WTC11 (cell line): ENCODE data around the gene UNC13D. TPM values are rescaled to one million over a fixed set of nuclear protein-coding genes. Genes with fewer than 3 reads are reported as not detected.

ENCODE experiments used
- ATAC-seq: fragments of 200-7000 bp; cut with Tn5 transposase; 2 replicates; pipeline ENCODE4 v1.10.0; 2021; ENCODE audit warnings: mild to moderate bottlenecking, moderate library complexity
- CTCF ChIA-PET: fragments of 300-600 bp; sonication (Branson Sonifier 250); formaldehyde crosslinking; loops from one replicate; lab custom pipeline; 2021; ENCODE audit warnings: antibody characterized with exemption; lab: Charles Lee
- POLR2A ChIA-PET: fragments of 350-600 bp; sonication (Branson Sonifier 250); formaldehyde crosslinking; loops from one replicate; lab custom pipeline; 2021; ENCODE audit warnings: antibody characterized with exemption; lab: Charles Lee
- DNase-seq: peaks from one replicate; pipeline ENCODE4 v3.0.0; 2021; ENCODE audit warnings: low spot score
- H3K27ac Mint-ChIP-seq: 2 replicates; pipeline ENCODE4 v1.8.0; 2021; ENCODE audit warnings: mixed read lengths
- H3K27me3 Mint-ChIP-seq: 2 replicates; pipeline ENCODE4 v1.8.0; 2021; ENCODE audit warnings: low read depth, mild to moderate bottlenecking, moderate library complexity, mixed read lengths
- H3K36me3 Mint-ChIP-seq: 2 replicates; pipeline ENCODE4 v1.8.0; 2021; ENCODE audit warnings: mixed read lengths
- H3K4me1 Mint-ChIP-seq: 2 replicates; pipeline ENCODE4 v1.8.0; 2022; ENCODE audit warnings: mixed read lengths
- H3K4me3 Mint-ChIP-seq: 2 replicates; pipeline ENCODE4 v1.8.0; 2021; ENCODE audit warnings: mild to moderate bottlenecking, moderate library complexity, mixed read lengths
- H3K9me3 Mint-ChIP-seq: 2 replicates; pipeline ENCODE4 v1.8.0; 2021; ENCODE audit warnings: mixed read lengths
- HMGA2 ChIP-seq: fragments of 250-450 bp; sonication (Bioruptor Pico); IDR thresholded peaks from 2 replicates; pipeline ENCODE4 v1.4.0; 2021; ENCODE audit warnings: mild to moderate bottlenecking, moderate library complexity
- JUN ChIP-seq: sonication (generic); formaldehyde crosslinking; IDR thresholded peaks from 2 replicates; pipeline ENCODE4 v1.8.0; 2023; ENCODE audit warnings: mild to moderate bottlenecking, missing genetic modification reagents
- KAT7 ChIP-seq: sonication (generic); formaldehyde crosslinking; IDR thresholded peaks from 2 replicates; pipeline ENCODE4 v1.8.1; 2023; ENCODE audit warnings: missing genetic modification reagents, mild to moderate bottlenecking, borderline replicate concordance
- MLX ChIP-seq: sonication (generic); formaldehyde crosslinking; IDR thresholded peaks from 2 replicates; pipeline ENCODE4 v1.8.1; 2023; ENCODE audit warnings: mild to moderate bottlenecking, missing genetic modification reagents, moderate library complexity
- MXD4 ChIP-seq: fragments of 250-450 bp; sonication (Bioruptor Pico); IDR thresholded peaks from 2 replicates; pipeline ENCODE4 v1.8.0; 2021; ENCODE audit warnings: mild to moderate bottlenecking, moderate library complexity, borderline replicate concordance
- NFE2L1 ChIP-seq: sonication (generic); formaldehyde crosslinking; IDR thresholded peaks from 2 replicates; pipeline ENCODE4 v1.8.1; 2023; ENCODE audit warnings: missing genetic modification reagents
- PRRX2 ChIP-seq: fragments of 250-450 bp; sonication (Bioruptor Pico); IDR thresholded peaks from 2 replicates; pipeline ENCODE4 v1.8.0; 2021; ENCODE audit warnings: mild to moderate bottlenecking
- RELA ChIP-seq: sonication (generic); formaldehyde crosslinking; IDR thresholded peaks from 2 replicates; pipeline ENCODE4 v1.8.1; 2022; ENCODE audit warnings: missing genetic modification reagents, mild to moderate bottlenecking, borderline replicate concordance
- ZBTB21 ChIP-seq: sonication (generic); formaldehyde crosslinking; IDR thresholded peaks from 2 replicates; pipeline ENCODE4 v1.8.1; 2023; ENCODE audit warnings: mild to moderate bottlenecking, missing genetic modification reagents, borderline replicate concordance
- ZNF232 ChIP-seq: sonication (generic); formaldehyde crosslinking; IDR thresholded peaks from 2 replicates; pipeline ENCODE4 v1.8.0; 2022; ENCODE audit warnings: mild to moderate bottlenecking, missing genetic modification reagents
- ZNF281 ChIP-seq: sonication (generic); formaldehyde crosslinking; IDR thresholded peaks from 2 replicates; pipeline ENCODE4 v1.8.0; 2023; ENCODE audit warnings: mild to moderate bottlenecking, missing genetic modification reagents
- ZNF512 ChIP-seq: sonication (generic); formaldehyde crosslinking; IDR thresholded peaks from 2 replicates; pipeline ENCODE4 v1.8.1; 2022; ENCODE audit warnings: missing genetic modification reagents, borderline replicate concordance
- ZNF532 ChIP-seq: fragments of 250-450 bp; sonication (Bioruptor Pico); IDR thresholded peaks from 2 replicates; pipeline ENCODE4 v1.9.0; 2021; ENCODE audit warnings: mild to moderate bottlenecking, borderline replicate concordance
- total RNA-seq: library from RNA; stranded (reverse); gene quantifications from 3 replicates; pipeline ENCODE4 v1.2.3, GENCODE V29; 2021
- TF ChIP-seq, protein P1 (sequence below): sonication (generic); formaldehyde crosslinking; IDR thresholded peaks from 2 replicates; pipeline ENCODE4 v1.8.1; 2022; ENCODE audit warnings: low read depth, mild to moderate bottlenecking, moderate library complexity, missing genetic modification reagents, borderline replicate concordance
- TF ChIP-seq, protein P2 (sequence below): sonication (generic); formaldehyde crosslinking; IDR thresholded peaks from 2 replicates; pipeline ENCODE4 v1.8.1; 2023; ENCODE audit warnings: mild to moderate bottlenecking, missing genetic modification reagents
- TF ChIP-seq, protein P3 (sequence below): sonication (generic); formaldehyde crosslinking; IDR thresholded peaks from 2 replicates; pipeline ENCODE4 v1.8.1; 2022; ENCODE audit warnings: mild to moderate bottlenecking, moderate library complexity, missing genetic modification reagents
- TF ChIP-seq, protein P4 (sequence below): fragments of 250-450 bp; sonication (Bioruptor Pico); IDR thresholded peaks from 2 replicates; pipeline ENCODE4 v1.9.0; 2021; ENCODE audit warnings: mild to moderate bottlenecking
- TF ChIP-seq, protein P5 (sequence below): sonication (generic); formaldehyde crosslinking; IDR thresholded peaks from 2 replicates; pipeline ENCODE4 v1.8.0; 2022; ENCODE audit warnings: mild to moderate bottlenecking, missing genetic modification reagents

Gene UNC13D
- total RNA-seq, 1 experiment from 2014 or later, result 13.1 TPM

DNA sequence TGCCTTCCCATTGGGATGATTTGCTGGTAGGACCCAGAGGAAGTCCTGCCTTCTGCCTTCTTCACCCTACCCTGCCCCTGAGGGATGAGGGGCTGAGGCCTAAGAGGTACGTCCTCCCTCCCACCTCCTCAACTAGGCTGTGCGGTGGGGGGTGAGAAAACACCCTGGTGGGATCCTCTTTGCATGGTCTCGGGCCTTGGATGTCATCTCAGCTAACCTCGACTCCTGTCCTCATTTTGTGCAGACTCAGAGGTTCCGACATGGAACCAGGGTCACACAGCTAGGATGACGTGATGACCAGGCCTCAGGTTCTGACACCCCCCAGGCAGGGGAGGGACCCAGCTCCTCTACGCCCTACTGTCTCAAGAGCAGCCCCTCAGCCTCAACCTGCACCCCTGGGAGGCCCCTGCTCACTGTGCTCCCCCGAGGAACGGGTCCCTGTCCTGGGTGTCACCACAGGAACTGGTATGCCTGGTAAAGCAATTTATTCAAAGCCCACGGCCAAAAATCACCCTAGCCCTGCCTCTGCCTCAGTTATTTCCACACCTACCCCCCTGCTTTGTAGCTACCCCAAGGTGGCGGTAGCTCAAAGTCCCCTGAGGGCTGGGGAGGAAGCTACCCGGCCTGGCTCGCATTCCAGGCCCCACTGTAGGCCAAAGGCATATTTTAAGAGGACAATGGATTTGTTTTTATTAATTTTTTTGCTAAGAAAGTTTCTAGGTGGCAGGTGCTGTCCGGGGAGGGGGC, 17.5 kb downstream of the UNC13D start (continued):
- no peak for TF ChIP-seq ZNF281 (CRISPR knock-in tag)
- TF ChIP-seq, protein P1, sequence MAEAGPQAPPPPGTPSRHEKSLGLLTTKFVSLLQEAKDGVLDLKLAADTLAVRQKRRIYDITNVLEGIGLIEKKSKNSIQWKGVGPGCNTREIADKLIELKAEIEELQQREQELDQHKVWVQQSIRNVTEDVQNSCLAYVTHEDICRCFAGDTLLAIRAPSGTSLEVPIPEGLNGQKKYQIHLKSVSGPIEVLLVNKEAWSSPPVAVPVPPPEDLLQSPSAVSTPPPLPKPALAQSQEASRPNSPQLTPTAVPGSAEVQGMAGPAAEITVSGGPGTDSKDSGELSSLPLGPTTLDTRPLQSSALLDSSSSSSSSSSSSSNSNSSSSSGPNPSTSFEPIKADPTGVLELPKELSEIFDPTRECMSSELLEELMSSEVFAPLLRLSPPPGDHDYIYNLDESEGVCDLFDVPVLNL, result no peak

DNA sequence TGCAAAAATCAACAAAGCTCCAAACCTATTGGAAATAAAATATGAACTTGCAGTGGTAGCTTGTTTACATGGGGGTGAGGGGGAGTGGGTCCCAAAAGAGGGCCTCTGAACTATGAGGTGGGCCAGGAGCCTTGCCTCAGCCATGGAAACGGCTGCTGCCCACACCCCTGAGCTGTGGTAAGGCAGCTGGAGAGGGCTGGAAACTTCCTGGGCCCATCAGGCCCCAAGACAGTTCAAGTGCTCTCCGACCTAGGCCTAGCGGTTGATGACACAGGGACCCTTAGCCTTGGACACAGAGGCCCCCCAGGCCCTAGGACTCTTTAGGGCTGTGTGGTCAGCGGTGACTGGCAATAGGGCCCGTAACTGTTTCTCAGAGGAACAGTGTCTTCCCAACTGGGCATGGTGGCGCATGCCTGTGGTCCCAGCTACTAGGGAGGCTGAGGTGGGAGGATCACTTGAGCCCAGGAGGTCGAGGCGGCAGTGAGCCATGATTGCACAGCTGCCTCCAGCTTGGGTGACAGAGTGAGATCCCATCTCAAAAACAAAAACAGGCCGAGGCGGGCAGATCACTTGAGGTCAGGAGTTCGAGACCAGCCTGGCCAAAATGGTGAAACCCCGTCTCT, 18.3 kb downstream of the UNC13D start:
- no peaks in the 10 kb centered on the region for H3K27me3 Mint-ChIP-seq
- H3K4me3 Mint-ChIP-seq, result no peak overlapping the region
- no peak for DNase-seq
- no peak for ATAC-seq
- ChIA-PET CTCF (interaction anchor here (0.7 to 5.5 kb wide), 16 partner anchors 10 to 356 kb away, joined by 3 to 180 read pairs (median 9); partner anchors contain the start of genes GALK1, TRIM47 and UNC13D), POLR2A (interaction anchor here (0.6 kb wide), 1 partner anchor 19 kb away, joined by 3 read pairs; no protein-coding TSS in a partner anchor)
- no peaks in the 10 kb centered on the region for H3K9me3 Mint-ChIP-seq
- no peak overlapping the region for H3K27ac Mint-ChIP-seq
- peaks cover 19% of the 10 kb centered on the region for H3K4me1 Mint-ChIP-seq
- H3K36me3 Mint-ChIP-seq, result peaks cover 17% of the 10 kb centered on the region; the same call in 1 of the 2 replicates
- TF ChIP-seq, protein P2, sequence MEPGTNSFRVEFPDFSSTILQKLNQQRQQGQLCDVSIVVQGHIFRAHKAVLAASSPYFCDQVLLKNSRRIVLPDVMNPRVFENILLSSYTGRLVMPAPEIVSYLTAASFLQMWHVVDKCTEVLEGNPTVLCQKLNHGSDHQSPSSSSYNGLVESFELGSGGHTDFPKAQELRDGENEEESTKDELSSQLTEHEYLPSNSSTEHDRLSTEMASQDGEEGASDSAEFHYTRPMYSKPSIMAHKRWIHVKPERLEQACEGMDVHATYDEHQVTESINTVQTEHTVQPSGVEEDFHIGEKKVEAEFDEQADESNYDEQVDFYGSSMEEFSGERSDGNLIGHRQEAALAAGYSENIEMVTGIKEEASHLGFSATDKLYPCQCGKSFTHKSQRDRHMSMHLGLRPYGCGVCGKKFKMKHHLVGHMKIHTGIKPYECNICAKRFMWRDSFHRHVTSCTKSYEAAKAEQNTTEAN, result no peak
- no peak for TF ChIP-seq JUN (CRISPR knock-in tag)
- TF ChIP-seq ZNF512 (CRISPR knock-in tag), result no peak
- no peak for TF ChIP-seq KAT7 (CRISPR knock-in tag)
- TF ChIP-seq NFE2L1 (CRISPR knock-in tag), result no peak
- TF ChIP-seq, protein P3, sequence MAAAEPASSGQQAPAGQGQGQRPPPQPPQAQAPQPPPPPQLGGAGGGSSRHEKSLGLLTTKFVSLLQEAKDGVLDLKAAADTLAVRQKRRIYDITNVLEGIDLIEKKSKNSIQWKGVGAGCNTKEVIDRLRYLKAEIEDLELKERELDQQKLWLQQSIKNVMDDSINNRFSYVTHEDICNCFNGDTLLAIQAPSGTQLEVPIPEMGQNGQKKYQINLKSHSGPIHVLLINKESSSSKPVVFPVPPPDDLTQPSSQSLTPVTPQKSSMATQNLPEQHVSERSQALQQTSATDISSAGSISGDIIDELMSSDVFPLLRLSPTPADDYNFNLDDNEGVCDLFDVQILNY (CRISPR knock-in tag), result no peak
- TF ChIP-seq, protein P4, sequence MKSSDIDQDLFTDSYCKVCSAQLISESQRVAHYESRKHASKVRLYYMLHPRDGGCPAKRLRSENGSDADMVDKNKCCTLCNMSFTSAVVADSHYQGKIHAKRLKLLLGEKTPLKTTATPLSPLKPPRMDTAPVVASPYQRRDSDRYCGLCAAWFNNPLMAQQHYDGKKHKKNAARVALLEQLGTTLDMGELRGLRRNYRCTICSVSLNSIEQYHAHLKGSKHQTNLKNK (CRISPR knock-in tag), result no peak
- no peak for TF ChIP-seq ZNF232 (CRISPR knock-in tag)
- TF ChIP-seq, protein P5, sequence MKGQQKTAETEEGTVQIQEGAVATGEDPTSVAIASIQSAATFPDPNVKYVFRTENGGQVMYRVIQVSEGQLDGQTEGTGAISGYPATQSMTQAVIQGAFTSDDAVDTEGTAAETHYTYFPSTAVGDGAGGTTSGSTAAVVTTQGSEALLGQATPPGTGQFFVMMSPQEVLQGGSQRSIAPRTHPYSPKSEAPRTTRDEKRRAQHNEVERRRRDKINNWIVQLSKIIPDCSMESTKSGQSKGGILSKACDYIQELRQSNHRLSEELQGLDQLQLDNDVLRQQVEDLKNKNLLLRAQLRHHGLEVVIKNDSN (CRISPR knock-in tag), result no peak
- TF ChIP-seq HMGA2 (CRISPR knock-in tag), result no peak
- no peak for TF ChIP-seq ZBTB21 (CRISPR knock-in tag)
- no peak for TF ChIP-seq MXD4 (CRISPR knock-in tag)
- TF ChIP-seq RELA (CRISPR knock-in tag), result no peak
- TF ChIP-seq ZNF532 (CRISPR knock-in tag), result no peak
- no peak for TF ChIP-seq MLX (CRISPR knock-in tag)
- no peak for TF ChIP-seq PRRX2 (CRISPR knock-in tag)
